DMS 273 (cell line): Measurements from ENCODE around the gene CSF3.

Experiments used
- DNase-seq: peaks from one replicate; lab custom pipeline; 2025; ENCODE audit not compliant: unreplicated experiment; lab: John Stamatoyannopoulos, UW

CSF3 gene

GRCh38 chr17:40023590-40024292 is 8.5 kb downstream of the CSF3 start:
- DNase-seq, result no peak

DNA sequence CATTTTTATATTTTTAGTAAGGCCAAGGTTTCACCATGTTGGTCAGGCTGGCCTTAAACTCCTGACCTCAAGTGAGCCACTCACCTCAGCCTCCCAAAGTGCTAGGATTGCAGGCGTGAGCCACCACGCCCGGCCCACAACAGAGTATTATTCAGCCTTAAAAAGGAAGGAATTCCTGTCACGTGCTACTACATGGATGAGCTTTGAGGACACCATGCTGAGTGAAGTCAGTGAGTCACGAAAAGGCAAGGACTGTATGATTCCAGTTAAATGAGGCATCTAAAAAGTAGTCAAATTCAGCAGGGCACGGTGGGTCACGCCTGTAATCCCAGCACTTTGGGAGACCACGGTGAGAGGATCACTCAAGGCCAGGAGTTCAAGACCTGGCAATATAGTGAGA is 9.7 kb downstream of the CSF3 start:
- no peak for DNase-seq

DNA sequence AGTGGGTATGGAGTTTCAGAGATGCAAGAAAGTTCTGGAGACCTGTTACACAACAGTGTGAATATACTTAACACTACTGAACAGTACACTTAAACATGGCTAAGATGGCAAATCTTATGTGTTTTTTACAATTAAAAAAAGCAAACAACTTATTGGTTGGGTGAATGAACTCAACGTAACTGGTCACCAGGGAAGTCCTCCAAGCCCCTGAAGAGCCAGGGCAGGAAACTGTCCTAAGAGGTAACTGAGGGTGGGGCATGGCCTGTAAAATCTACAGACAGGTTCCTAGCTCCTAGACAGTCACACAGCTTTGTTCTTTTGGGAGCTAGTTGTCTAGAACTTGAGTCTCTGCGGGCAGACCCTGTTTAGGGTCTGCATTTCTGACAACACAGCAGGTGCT is 10.3 kb downstream of the CSF3 start:
- no peak for DNase-seq

DNA sequence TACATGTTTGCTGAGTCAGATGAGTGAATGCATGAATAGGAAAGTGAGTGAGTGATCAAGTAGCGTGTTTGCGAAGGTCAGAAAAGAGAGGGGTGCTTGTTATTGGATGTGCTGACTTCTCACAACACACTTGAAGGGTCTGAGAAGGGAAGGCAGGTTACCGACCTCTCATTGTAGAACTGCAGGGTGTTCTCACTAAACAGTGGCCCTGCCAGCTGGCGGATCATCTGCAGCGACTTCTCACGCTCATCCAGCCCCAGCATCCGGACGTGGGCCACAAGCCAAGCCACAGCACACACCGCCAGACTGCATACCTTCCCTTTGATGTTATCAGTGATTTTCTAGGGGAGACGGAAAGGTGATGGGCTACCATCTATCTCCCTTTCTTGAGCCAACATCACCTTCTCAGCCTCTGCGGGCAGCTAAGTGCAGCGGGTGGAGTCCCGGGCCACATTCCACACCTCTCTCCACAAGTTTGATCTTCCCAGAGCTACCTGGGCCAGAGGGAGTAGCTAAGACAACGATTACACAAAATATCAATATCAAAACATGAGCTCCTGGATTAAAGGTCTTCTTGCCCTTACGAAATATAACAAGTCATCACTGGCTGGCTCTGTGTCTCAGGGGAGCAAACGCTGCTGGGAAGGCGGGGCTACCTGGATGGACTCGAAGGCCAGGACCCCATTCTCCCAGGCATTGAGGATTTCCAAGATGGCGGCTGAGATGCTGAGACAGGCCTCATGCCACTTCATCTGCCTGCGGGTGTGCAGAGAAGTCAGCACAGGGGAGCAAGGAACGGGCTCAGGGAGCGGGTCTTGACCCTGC is 11.0 kb downstream of the CSF3 start:
- peak; percentile 36 for DNase-seq

- peak; percentile 93 for DNase-seq
These were observed 11.8 kb downstream of the CSF3 start for GRCh38 chr17:40026816-40027613.

- no peak for DNase-seq
These were observed 12.4 kb downstream of the CSF3 start for GRCh38 chr17:40027614-40028012.

GRCh38 chr17:40028595-40028994 is 13.4 kb downstream of the CSF3 start:
- no peak for DNase-seq

DNA sequence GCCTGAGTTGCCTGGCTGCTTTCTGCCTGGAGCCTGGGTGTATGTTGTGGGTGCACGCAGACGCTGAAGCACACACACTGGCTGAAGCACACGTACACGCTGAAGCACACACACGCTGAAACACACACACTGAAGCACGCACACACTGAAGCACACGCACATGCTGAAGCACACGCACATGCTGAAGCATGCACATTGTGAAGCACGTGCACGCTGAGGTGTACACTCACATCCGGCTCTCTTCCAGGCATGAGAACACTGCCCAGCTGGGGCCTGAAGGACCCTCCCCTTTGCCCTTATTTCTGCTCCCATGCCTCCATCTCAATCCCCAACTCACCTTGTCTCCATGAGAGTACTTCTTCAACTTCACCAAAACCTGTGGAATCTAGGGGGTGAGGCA is 16.5 kb downstream of the CSF3 start:
- no peak for DNase-seq

GRCh38 chr17:40032322-40033320 is 17.4 kb downstream of the CSF3 start:
- no peak for DNase-seq

DNA sequence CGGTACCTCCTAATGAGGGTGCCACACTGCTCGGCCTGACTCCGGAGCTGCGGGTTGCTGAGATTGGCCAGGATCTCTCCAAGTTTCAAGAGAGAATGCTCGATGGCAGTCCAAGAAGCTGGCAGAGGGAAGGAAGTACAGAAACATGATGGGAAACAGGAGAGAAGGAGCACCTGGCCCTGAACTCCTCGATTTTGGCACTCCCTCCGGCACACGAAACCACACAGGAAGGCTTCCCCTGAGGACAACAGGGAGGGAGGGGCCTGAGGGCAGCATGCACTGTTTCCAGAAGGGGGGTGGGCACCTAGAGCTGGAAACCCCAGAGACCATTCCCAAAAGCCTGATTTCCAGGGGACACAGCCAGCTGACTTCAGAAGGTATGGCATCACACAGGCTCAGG is 18.1 kb downstream of the CSF3 start:
- DNase-seq, result no peak

DNA sequence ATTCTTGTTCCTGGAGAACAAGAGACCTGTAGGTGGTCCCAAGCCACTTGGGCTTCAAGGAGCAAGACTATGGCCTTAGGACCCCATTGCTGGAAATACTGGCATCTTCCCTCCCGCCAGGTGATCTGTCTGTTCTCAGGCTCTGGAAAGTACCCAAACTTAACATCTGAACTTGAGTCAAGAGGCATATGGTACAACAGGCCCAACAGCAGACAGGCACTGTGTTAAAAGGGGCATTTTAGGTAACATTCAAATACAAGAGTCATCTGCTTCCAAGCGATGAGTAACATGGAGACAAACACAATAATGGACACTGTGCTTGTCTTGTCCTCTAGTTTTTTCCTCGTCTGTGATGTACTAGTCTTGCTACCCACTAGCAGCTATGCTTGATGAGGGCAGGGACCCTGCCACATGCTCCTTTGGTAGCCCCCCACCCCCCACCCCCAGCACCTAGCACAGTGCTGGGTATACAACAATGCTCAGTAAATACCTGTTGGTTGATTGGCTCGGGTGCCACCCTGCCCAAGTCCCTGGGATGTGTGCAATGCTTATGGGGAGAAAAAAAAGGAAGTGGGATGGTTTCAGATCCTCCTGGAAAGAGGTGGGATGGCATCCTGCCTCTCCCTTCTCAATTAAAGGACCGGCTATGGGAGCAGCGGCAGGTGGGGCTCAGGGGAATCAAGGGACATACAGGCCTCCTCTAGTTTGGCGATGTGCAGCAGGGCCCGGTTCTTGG is 19.4 kb downstream of the CSF3 start:
- peak; percentile 36 for DNase-seq

DNA sequence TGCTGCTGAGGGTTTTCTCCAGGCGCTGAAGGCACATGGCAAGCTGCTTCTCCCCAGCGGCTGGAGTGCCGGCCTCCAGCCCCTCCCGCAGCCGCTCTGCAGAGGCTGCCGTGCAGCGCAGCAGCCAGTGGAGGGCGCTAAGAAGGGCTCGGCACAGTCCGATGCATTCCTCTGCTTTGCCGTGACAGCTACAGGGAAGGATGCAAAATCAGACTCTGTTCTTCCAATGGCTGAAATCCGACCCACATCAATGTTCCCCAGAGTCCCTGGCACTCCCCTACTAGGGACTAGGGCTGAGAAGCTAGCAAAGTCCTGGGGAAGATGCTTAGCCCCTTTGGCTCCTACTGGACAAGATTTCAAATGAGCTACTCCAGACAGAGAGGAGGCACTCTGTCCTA is 19.9 kb downstream of the CSF3 start:
- DNase-seq, result peak; percentile 89

- peak; percentile 65 for DNase-seq
These were observed 23.8 kb downstream of the CSF3 start for GRCh38 chr17:40038882-40039513.

DNA sequence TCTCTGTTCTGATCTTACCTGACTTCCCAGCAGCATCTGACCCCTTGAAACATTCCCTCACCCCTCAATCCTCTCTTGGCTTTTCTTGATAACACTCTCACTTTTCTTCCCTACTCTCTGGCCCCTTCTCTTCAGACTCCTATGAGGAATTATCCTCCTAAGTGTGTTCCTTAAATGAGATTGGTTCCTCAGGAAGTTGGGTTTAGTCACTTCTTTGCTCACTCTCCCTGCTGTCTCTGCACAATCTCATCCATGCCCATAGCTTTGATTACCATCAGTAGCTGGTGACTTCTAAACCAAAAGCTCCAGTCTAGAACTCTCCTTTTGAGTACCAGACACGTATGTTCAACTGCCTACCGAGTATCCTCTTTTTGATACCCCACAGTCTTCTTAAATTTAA is 26.0 kb downstream of the CSF3 start:
- no peak for DNase-seq

GRCh38 chr17:40056379-40057015 is 41.3 kb downstream of the CSF3 start:
- peak; percentile 89 for DNase-seq

DNA sequence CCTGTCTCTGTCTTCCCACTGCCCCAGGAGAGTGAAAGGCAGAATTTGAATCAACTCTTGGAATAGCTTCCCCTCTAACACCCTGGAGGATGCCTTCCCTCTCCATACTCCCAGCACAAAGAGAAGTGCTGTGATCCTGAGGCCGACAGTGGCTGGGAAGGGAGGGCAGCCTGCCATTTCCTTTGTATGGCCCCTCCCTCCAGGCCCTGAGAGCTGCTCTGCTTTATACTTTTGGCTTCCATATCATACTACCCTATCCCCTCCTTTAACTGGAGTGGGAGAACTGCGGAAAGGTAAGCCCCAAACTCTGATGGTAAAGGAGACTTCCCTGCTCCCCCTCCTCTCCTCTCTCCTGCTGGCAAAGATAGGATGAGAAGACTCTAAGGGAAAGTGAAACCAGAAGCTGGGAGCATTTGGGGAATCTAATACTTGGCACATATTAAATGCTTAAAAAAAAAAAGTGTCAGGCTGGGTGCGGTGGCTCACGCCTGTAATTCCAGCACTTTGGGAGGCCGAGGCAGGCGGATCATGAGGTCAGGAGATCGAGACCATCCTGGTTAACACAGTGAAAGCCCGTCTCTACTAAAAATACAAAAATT is 43.0 kb downstream of the CSF3 start:
- peak; percentile 71 for DNase-seq

DNA sequence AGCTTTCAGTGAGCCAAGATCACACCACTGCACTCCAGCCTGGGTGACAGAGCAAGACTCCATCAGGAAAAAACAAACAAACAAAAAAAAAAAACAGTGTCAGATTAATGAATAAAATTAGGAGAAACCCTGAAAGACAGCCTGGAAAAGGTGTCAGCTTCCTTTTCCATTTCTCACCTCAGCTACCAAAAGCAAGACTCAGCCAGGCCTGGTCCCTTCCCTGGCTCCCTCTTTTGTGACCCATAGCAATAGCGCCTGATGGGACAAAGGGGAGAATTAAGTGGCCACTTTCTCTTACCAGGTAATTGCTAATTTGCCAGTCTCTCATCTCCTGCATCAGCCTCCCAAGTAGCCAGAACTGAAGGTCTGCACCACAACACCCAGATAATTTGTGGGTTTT is 43.6 kb downstream of the CSF3 start:
- DNase-seq, result no peak

- DNase-seq, result peak; percentile 23
These were observed 44.7 kb downstream of the CSF3 start for GRCh38 chr17:40059729-40060475.
